Pancreas (tissue), 10 donors: ENCODE measurements around the gene PTMA. TPM values are rescaled to one million over a fixed set of nuclear protein-coding genes. Genes with fewer than 3 reads are reported as not detected.
"Not testable (repeated sequence)": the region's sequence is repeated elsewhere in the genome, so short reads cannot be mapped to it uniquely, and the experiment has no call there.

ENCODE experiments used
- ATAC-seq, 4 donors: fragments of 200-7000 bp; cut with Tn5 transposase; one replicate each; pipeline versions ENCODE4 v1.8.0 to v1.9.1; 2020; ENCODE audit warnings: mild to moderate bottlenecking in 4 of 4, moderate library complexity in 4 of 4
- DNase-seq, 6 donors: peaks; one replicate each; pipeline ENCODE4 v3.0.0-alpha.2; 2020
- FAIRE-seq: peaks from 2 replicates; lab custom pipeline; 2012; peaks lifted over from hg19 to GRCh38; lab: Jason Lieb, UNC
- H3K27ac ChIP-seq, 4 donors: fragments of 200-600 bp; sonication (generic); 1 replicate in 3 of 4; 2 replicates in 1 of 4; pipeline versions ENCODE4 v1.5.0 to v1.8.0; 2020
- H3K27me3 ChIP-seq, 4 donors: fragments of 200-600 bp; one replicate each; pipeline ENCODE4 v1.8.0; 2021
- H3K36me3 ChIP-seq, 3 donors: fragments of 200-600 bp; sonication (generic) in 1 of 3; one replicate each; pipeline versions ENCODE4 v1.5.0 to v1.8.0; 2020 to 2021
- H3K4me1 ChIP-seq, 3 donors: fragments of 200-600 bp; one replicate each; pipeline ENCODE4 v1.8.0; 2021
- H3K4me3 ChIP-seq, 4 donors: fragments of 200-600 bp; sonication (generic) in 2 of 4; one replicate each; pipeline versions ENCODE4 v1.5.0 to v1.8.0; 2020 to 2021
- H3K9me3 ChIP-seq, 4 donors: fragments of 200-600 bp; one replicate each; pipeline ENCODE4 v1.8.0; 2021
- CTCF ChIP-seq, 4 donors: fragments of 200-600 bp; sonication (generic) in 3 of 4; IDR thresholded peaks; one replicate each; pipeline versions ENCODE4 v1.5.0 to v1.8.0; 2021; ENCODE audit warnings: antibody characterized with exemption in 4 of 4
- WGBS, 2 donors: extraction: QIAGEN DNeasy Blood & Tissue Kit; methylation state at CpG; one replicate each; pipeline ENCODE4 v1.1.7; 2013; 5-methylcytosine and 5-hydroxymethylcytosine counted together
- intact Hi-C, 3 donors: fragments of 100-400 bp; cut with DNase I; formaldehyde crosslinking; loops; one replicate each; pipeline versions ENCODE4 v1.11.1 to v1.14.2; 2022
- polyA plus RNA-seq, 2 donors: library from polyadenylated mRNA; stranded (reverse); fragments of 200-250 nt; gene quantifications; one replicate each; pipeline ENCODE4 v1.2.3, GENCODE V29; 2013
- total RNA-seq, 6 donors: library from RNA; stranded (reverse); fragmentation: NEBNext Ultra II Directional in 4 of 6; extraction: Animal tissue kit (Norgen Biotek cat#: 25700) in 4 of 6; gene quantifications; one replicate each; pipeline versions ENCODE4 v1.2.1 to v1.2.4, GENCODE V29; 2021 to 2023
- donor health status: healthy with polysubstance abuse.
- donor health status: DM: no; HTN: no; CAD: no; lungs with moderate emphysema.
- donor health status: DM: no; HTN: no; CAD: no.
- donor health status: control.
- donor health status: control.
- donor health status: Bipolar disorder and iron deficiency.
- donor health status: DM: yes; HTN: yes; CAD: no.
- donor health status: DM: no; HTN: no; CAD: no.
- donor health status: DM: no; HTN: no; CAD: no.
- donor health status: DM: yes; HTN: yes; CAD: no.

Gene PTMA
- total RNA-seq (100 to 1,000 TPM; 319 to 600 (median 503) TPM), polyA plus RNA-seq (100 to 1,000 TPM; 627 to 751 TPM)

GRCh38 chr2:231707927-231708772, at the start of gene PTMA:
Gene PTMA, plus strand, starts transcription at chr2:231708525. Its CDS starts 182 bp downstream, at chr2:231708707.
- H3K36me3 ChIP-seq = peaks cover 6 to 13% (median 10%) of the 10 kb centered on the region in 3 donors
- FAIRE-seq (no peak), DNase-seq (peak; percentile 98 to 100 (median 100)), ATAC-seq (peak; percentile 56 to 71 (median 64))
- TF ChIP-seq CTCF (IDR thresholded peaks at IDR 0.05) = no peak
- 0 to 1% methylated on average over 68 to 95 of the region's 97 CpGs for WGBS, 2 donors
- peak within 1 kb of the TSS; percentile 88 to 100 (median 96) for H3K4me3 ChIP-seq
- intact Hi-C loops = no loop called here
- peaks cover 10 to 20% (median 14%) of the 10 kb centered on the region in 3 donors for H3K4me1 ChIP-seq
- H3K27me3 ChIP-seq = no peaks in the 10 kb centered on the region
- no peaks in the 10 kb centered on the region for H3K9me3 ChIP-seq
- H3K27ac ChIP-seq = peak within 1 kb of the TSS; percentile 99 to 100 (median 100)

- 93% methylated on average over 7 of the region's 7 CpGs for WGBS, 2 donors
- H3K27ac ChIP-seq, ATAC-seq, H3K36me3 ChIP-seq, H3K27me3 ChIP-seq, H3K9me3 ChIP-seq, H3K4me1 ChIP-seq, DNase-seq, intact Hi-C loops, H3K4me3 ChIP-seq, FAIRE-seq: not testable (repeated sequence)
These were observed 48.3 kb upstream of the PTMA start for GRCh38 chr2:231660073-231660472.

GRCh38 chr2:231660860-231661259, 47.5 kb upstream of the PTMA start:
- 36 to 42% methylated on average over 8 of the region's 8 CpGs for WGBS, 2 donors
- DNase-seq = peak in 3 of 6 donors; percentile 50 to 66 (median 64)

GRCh38 chr2:231661422-231662027, 46.8 kb upstream of the PTMA start:
- no peaks in the 10 kb centered on the region for H3K36me3 ChIP-seq
- H3K27me3 ChIP-seq = no peaks in the 10 kb centered on the region
- FAIRE-seq (no peak), ATAC-seq (no peak), DNase-seq (no peak)
- TF ChIP-seq CTCF (IDR thresholded peaks at IDR 0.05) = no peak
- peak overlapping the region in 3 of 4 donors; percentile 26 to 48 (median 38) for H3K4me3 ChIP-seq
- peaks cover 0 to 12% (median 9%) of the 10 kb centered on the region in 3 donors for H3K4me1 ChIP-seq
- intact Hi-C loops = no loop called here
- no peaks in the 10 kb centered on the region for H3K9me3 ChIP-seq
- WGBS, 2 donors = 54 to 57% methylated on average over 28 of the region's 28 CpGs
- H3K27ac ChIP-seq = peak overlapping the region; percentile 80 to 97 (median 93)

More at GRCh38 chr2:231660860-231661259, 47.5 kb upstream of the PTMA start:
- no peak for TF ChIP-seq CTCF (IDR thresholded peaks at IDR 0.05)
- peak; percentile 10 to 47 (median 29) for ATAC-seq
- Histone ChIP-seq H3K9me3 (no peaks in the 10 kb centered on the region), H3K36me3 (no peaks in the 10 kb centered on the region), H3K27me3 (no peaks in the 10 kb centered on the region), H3K27ac (peak overlapping the region; percentile 29 to 97 (median 93)), H3K4me3 (peak overlapping the region in 1 of 4 donors; percentile 48), H3K4me1 (peaks cover 0 to 12% (median 9%) of the 10 kb centered on the region in 3 donors)
- no peak for FAIRE-seq
- intact Hi-C loops = no loop called here
